Lower leg skin (tissue), 4 donors: Measurements from ENCODE around the gene GZMB. TPM values are rescaled to one million over a fixed set of nuclear protein-coding genes. Genes with fewer than 3 reads are reported as not detected.

Experiments
- DNase-seq, 2 donors: peaks; one replicate each; pipeline ENCODE4 v3.0.0-alpha.2; 2019; ENCODE audit warnings: low spot score in 2 of 2
- H3K4me3 ChIP-seq: fragments of 200-600 bp; sonication (generic); 2 replicates; pipeline ENCODE4 v1.5.1; 2017; ENCODE audit warnings: mild to moderate bottlenecking, low read depth; ENCODE audit not compliant: poor library complexity, severe bottlenecking
- POLR2A ChIP-seq, 2 donors: fragments of 450-650 bp; IDR thresholded peaks; one replicate each; pipeline ENCODE4 v1.6.1; 2016 to 2017; ENCODE audit warnings: antibody characterized with exemption in 2 of 2, mild to moderate bottlenecking in 1 of 2, moderate library complexity in 1 of 2
- WGBS, 2 donors: methylation state at CpG; one replicate each; pipeline ENCODE4 v1.1.5; 2018; 5-methylcytosine and 5-hydroxymethylcytosine counted together
- intact Hi-C: fragments of 100-400 bp; cut with DNase I; formaldehyde crosslinking; loops from one replicate; pipeline ENCODE4 v1.15.0; 2023; ENCODE audit warnings: low total_unique reads
- total RNA-seq, 4 donors: library from RNA; depleted of rRNA; stranded (reverse); fragments of >200 nt; gene quantifications; one replicate each; pipeline ENCODE4 v1.1.0, GENCODE V29; 2016
- TF ChIP-seq, protein P1 (sequence below), 3 donors: fragments of 450-650 bp; IDR thresholded peaks; one replicate each; pipeline ENCODE4 v1.5.1; 2016; ENCODE audit warnings: antibody characterized with exemption in 3 of 3, mild to moderate bottlenecking in 3 of 3, moderate library complexity in 2 of 3

Gene GZMB
- total RNA-seq, 4 donors from 2014 or later: 0.75 to 1.0 TPM; not detected in 2

- TF ChIP-seq, protein P1, sequence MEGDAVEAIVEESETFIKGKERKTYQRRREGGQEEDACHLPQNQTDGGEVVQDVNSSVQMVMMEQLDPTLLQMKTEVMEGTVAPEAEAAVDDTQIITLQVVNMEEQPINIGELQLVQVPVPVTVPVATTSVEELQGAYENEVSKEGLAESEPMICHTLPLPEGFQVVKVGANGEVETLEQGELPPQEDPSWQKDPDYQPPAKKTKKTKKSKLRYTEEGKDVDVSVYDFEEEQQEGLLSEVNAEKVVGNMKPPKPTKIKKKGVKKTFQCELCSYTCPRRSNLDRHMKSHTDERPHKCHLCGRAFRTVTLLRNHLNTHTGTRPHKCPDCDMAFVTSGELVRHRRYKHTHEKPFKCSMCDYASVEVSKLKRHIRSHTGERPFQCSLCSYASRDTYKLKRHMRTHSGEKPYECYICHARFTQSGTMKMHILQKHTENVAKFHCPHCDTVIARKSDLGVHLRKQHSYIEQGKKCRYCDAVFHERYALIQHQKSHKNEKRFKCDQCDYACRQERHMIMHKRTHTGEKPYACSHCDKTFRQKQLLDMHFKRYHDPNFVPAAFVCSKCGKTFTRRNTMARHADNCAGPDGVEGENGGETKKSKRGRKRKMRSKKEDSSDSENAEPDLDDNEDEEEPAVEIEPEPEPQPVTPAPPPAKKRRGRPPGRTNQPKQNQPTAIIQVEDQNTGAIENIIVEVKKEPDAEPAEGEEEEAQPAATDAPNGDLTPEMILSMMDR (IDR thresholded peaks at IDR 0.05): no peak
- TF ChIP-seq POLR2A (IDR thresholded peaks at IDR 0.05): no peak
- H3K4me3 ChIP-seq: no peak overlapping the region
- intact Hi-C loops: no loop called here
- WGBS, 2 donors: 73 to 83% methylated on average over 10 of the region's 10 CpGs
- no peak for DNase-seq
Observed at GRCh38 chr14:24630872-24631477, 3.0 kb downstream of the GZMB start.

- intact Hi-C loops: no loop called here
- 71 to 75% methylated on average over 3 of the region's 3 CpGs for WGBS, 2 donors
- no peak for TF ChIP-seq POLR2A (IDR thresholded peaks at IDR 0.05)
- TF ChIP-seq, protein P1 (IDR thresholded peaks at IDR 0.05): no peak
- no peak for DNase-seq
- no peak overlapping the region for H3K4me3 ChIP-seq
Observed at GRCh38 chr14:24630087-24630871, 3.7 kb downstream of the GZMB start.

DNA sequence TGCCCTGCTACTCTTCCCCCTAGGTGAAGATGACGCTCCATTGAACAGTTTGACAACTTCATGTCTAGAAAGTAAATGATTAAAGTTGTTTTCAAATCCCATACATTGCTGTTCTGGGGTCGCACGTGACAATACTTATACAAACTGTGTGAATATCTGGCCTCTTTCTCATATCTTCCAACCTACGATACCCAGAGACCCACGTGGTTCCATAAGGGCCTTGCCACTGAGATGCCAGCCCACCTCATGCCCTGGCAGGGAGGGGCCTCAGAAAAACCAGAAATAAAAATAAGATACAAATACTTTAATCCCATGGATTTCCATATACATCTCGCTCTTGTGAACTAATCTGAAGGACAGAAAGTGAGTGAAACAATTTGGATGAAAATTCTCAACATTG, 4.5 kb downstream of the GZMB start:
- no peak overlapping the region for H3K4me3 ChIP-seq
- TF ChIP-seq, protein P1 (IDR thresholded peaks at IDR 0.05): no peak
- TF ChIP-seq POLR2A (IDR thresholded peaks at IDR 0.05): no peak
- intact Hi-C loops: no loop called here
- WGBS, 2 donors: 83 to 87% methylated on average over 6 of the region's 6 CpGs
- no peak for DNase-seq

GRCh38 chr14:24613747-24614146, 20.2 kb downstream of the GZMB start:
- H3K4me3 ChIP-seq: no peak overlapping the region
- 39 to 51% methylated on average over 2 of the region's 2 CpGs for WGBS, 2 donors
- TF ChIP-seq, protein P1 (IDR thresholded peaks at IDR 0.05): no peak
- no peak for TF ChIP-seq POLR2A (IDR thresholded peaks at IDR 0.05)
- intact Hi-C loops: no loop called here
- no peak for DNase-seq

DNA sequence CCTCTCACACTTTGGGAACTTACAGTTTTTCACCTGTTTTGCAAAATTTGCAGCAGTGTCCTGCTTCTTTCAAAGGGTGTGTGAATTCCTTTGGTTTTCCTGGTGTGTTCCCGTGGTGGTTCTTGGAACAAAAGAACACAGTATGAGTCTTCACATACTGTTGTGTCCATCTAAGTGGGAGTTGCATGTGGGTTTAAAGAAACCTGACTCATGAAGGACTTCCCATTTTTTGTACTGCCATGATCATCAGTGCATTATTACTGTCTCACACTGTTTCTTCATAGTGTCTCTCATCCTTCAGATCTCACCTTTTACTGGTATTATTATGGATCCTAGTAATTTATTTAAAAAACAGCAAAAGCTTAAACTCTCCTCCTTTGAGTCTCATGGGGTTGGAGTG, 20.7 kb downstream of the GZMB start:
- DNase-seq: no peak
- intact Hi-C loops: no loop called here
- 44 to 50% methylated on average over 1 of the region's 1 CpG for WGBS, 2 donors
- H3K4me3 ChIP-seq: no peak overlapping the region
- TF ChIP-seq, protein P1 (IDR thresholded peaks at IDR 0.05): no peak
- TF ChIP-seq POLR2A (IDR thresholded peaks at IDR 0.05): no peak
